ENCODE measurements around the gene RNF208.

Gene RNF208

DNA sequence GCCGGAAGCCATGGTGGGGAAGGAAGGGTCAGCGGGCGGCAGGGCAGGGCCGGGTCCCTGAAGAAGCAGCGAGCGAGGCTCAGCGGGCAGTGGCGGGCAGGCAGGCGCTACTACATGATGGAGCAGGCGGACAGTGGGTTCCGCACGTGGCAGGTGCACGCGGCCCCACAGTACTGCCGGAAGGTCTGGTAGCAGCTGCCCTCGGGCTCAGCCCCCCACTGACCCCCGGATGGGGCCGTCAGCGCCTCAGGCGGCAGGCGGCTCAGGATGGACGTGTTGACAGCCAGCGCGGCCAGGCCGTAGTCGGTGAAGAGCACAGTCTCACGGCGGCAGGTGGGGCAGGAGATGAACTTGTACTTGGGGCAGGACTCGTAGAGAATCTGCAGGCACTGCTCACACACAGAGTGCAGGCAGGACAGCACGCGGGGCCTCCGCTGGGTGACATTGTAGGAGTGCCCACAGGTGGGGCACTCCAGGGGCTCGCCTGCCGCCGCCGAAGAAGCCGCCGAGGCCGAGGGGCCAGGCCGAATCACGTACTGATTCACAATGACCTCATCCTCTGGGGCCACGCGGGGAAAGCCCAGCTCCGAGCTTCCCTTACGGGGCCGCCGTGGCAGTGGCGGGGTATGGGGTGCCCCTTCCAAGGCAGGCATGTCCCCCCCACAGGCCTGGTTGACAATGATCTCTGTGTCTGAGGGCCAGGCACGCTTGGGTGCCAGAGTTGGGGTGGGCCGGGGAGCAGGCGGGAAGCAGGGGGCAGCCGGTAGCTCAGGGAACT, 1.5 kb downstream of the RNF208 start:
- H3K9me3 ChIP-seq (ENCODE audit: low read length): no peaks in the 10 kb centered on the region
- no peak overlapping the region for H3K9ac ChIP-seq (ENCODE audit: low read length)
- H3K36me3 ChIP-seq (ENCODE audit: insufficient read depth, low read length): no peaks in the 10 kb centered on the region
- no peak overlapping the region for H3K4me3 ChIP-seq (ENCODE audit: low read depth in 1 of 2, low read length in 2 of 2)
- H3K27ac ChIP-seq (ENCODE audit: low read depth, low read length): no peak overlapping the region
- H3K4me1 ChIP-seq (ENCODE audit: insufficient read depth, low read length): peaks cover 5% of the 10 kb centered on the region
- H3K27me3 ChIP-seq (ENCODE audit: control insufficient read depth in 1 of 2, insufficient read depth in 2 of 2, low read length in 2 of 2): no peaks in the 10 kb centered on the region

DNA sequence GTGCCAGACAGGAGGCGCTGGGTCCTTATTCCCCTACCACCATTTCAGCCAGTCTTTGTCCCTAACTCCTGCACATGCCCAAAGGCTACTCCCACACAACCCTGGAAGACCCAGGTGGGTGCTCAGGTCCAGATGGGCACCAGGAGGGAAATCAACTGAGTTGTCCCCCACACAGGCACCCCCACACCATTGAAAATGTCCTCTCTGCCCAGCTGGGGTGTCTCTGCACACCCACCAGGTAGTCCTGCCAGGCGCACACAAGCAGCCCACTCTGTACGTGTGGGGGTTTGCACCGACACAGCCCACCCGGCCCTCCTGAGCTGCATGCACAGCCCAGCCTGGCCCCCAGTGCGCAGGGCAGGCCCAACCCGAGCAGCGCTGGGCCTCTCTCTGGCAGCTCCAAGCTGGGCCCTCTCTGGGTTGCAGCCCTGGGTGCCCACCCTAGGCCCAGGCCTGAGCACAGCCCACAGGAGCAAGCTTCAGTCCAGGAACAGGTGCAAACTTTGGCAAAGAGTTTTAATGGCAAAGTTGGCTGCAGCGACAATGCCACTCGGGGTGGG, 2.2 kb downstream of the RNF208 start:
- Histone ChIP-seq H3K27ac (ENCODE audit: low read depth, low read length) (no peak overlapping the region), H3K9me3 (ENCODE audit: low read length) (no peaks in the 10 kb centered on the region), H3K27me3 (ENCODE audit: control insufficient read depth in 1 of 2, insufficient read depth in 2 of 2, low read length in 2 of 2) (no peaks in the 10 kb centered on the region), H3K4me3 (ENCODE audit: low read depth in 1 of 2, low read length in 2 of 2) (no peak overlapping the region), H3K9ac (ENCODE audit: low read length) (no peak overlapping the region), H3K4me1 (ENCODE audit: insufficient read depth, low read length) (peaks cover 5% of the 10 kb centered on the region), H3K36me3 (ENCODE audit: insufficient read depth, low read length) (no peaks in the 10 kb centered on the region)

DNA sequence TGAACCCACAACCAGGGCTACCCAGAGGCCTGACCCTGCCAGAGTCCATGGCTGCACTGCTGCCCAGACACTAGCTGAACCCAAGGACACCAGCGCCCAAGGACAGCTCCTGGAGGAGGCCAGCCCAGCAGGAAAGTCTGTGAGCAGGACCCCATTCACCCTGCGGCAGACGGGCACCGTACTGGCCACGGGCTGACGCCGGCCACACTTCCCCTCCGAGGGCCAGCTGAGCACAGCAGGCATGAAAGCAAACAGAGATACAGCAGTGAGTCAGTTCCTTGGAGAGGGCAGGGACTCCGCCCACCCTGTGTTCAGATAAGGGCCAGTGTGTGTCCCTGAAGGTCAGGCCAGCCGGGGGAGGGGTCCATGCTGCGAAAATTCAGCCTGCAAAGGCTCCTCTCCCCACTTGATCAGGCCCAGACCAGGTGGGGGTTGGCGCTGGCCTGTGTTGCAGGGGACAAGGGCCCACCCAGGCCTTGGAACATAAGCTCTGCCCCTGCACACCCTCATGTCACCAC, 3.2 kb downstream of the RNF208 start:
- Histone ChIP-seq H3K9ac (ENCODE audit: low read length) (no peak overlapping the region), H3K4me1 (ENCODE audit: insufficient read depth, low read length) (peaks cover under 1% of the 10 kb centered on the region), H3K36me3 (ENCODE audit: insufficient read depth, low read length) (no peaks in the 10 kb centered on the region), H3K27me3 (ENCODE audit: control insufficient read depth in 1 of 2, insufficient read depth in 2 of 2, low read length in 2 of 2) (no peaks in the 10 kb centered on the region), H3K9me3 (ENCODE audit: low read length) (no peaks in the 10 kb centered on the region), H3K4me3 (ENCODE audit: low read depth in 1 of 2, low read length in 2 of 2) (no peak overlapping the region), H3K27ac (ENCODE audit: low read depth, low read length) (no peak overlapping the region)

DNA sequence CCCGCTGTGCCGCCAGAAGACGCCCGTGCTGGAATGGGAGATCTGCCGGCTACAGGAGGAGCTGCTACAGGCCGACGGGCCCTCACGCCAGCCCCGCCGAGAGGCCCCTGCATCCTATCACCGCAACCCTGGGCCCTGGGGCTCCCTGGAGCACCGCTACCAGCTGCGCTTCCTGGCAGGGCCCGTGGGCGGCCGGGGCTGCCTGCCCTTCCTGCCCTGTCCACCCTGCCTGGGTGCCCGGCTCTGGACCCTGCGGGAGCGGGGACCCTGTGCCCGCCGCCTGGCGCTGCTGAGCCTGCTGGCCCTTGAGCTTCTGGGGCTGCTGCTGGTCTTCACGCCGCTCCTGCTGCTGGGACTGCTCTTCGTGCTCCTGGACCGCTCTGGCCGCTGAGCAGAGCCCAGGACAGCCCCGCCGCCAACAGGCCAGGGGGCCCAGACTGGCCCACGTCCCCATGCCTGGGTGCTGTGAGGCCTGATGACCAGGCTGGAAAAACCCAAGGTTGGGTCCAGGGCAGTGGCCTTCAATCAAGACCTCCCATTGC, 3.8 kb downstream of the RNF208 start:
- H3K27me3 ChIP-seq (ENCODE audit: control insufficient read depth in 1 of 2, insufficient read depth in 2 of 2, low read length in 2 of 2): no peaks in the 10 kb centered on the region
- H3K9ac ChIP-seq (ENCODE audit: low read length): no peak overlapping the region
- no peaks in the 10 kb centered on the region for H3K36me3 ChIP-seq (ENCODE audit: insufficient read depth, low read length)
- no peaks in the 10 kb centered on the region for H3K4me1 ChIP-seq (ENCODE audit: insufficient read depth, low read length)
- H3K9me3 ChIP-seq (ENCODE audit: low read length): no peaks in the 10 kb centered on the region
- no peak overlapping the region for H3K27ac ChIP-seq (ENCODE audit: low read depth, low read length)
- H3K4me3 ChIP-seq (ENCODE audit: low read depth in 1 of 2, low read length in 2 of 2): no peak overlapping the region

DNA sequence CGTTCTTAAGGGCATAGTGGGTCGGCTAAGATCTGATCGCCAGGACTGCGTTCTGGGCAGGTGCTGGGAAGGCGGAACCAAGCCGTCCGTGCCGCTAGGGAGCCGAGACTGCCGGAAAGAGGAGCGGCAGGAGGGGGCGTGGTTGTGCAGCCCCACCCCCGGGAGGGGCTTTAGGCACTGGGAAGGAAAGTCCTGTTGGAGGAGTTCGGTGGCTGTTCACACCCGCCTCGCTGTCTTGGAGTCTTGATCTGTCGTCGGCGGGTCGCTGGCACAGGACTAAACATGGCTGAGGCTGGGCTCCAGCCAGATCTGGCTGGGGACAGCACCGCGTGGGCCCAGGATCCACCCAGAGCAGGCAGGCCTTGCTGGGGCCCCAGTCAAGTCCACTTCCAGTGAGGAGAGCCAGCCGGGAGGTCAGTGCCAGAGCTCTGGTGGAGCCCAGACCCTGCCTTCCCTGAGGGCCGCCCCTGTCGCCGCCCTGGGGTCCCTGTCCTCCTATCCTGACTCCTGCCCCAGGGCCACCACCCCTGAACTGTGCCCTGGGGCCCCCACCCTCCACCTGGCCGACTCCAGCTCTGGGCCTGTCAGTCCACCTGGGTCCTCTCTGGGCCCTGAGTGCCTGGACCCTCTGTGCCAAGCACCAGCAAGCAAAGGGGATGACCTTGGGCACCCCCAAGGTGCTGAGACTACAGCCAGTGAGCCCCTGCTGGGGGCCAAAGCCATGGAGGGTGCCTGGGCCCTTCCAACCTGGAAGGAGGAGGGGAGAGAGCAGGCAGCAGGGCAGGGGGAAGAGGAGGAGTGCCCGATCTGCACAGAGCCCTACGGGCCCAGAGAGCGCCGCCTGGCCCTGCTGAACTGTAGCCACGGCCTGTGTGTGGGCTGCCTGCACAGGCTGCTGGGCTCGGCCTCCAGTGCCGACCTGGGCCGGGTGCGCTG, 4.5 kb downstream of the RNF208 start:
- no peak overlapping the region for H3K4me3 ChIP-seq (ENCODE audit: low read depth in 1 of 2, low read length in 2 of 2)
- no peak overlapping the region for H3K9ac ChIP-seq (ENCODE audit: low read length)
- H3K9me3 ChIP-seq (ENCODE audit: low read length): no peaks in the 10 kb centered on the region
- no peaks in the 10 kb centered on the region for H3K36me3 ChIP-seq (ENCODE audit: insufficient read depth, low read length)
- no peaks in the 10 kb centered on the region for H3K4me1 ChIP-seq (ENCODE audit: insufficient read depth, low read length)
- H3K27me3 ChIP-seq (ENCODE audit: control insufficient read depth in 1 of 2, insufficient read depth in 2 of 2, low read length in 2 of 2): no peaks in the 10 kb centered on the region
- no peak overlapping the region for H3K27ac ChIP-seq (ENCODE audit: low read depth, low read length)

DNA sequence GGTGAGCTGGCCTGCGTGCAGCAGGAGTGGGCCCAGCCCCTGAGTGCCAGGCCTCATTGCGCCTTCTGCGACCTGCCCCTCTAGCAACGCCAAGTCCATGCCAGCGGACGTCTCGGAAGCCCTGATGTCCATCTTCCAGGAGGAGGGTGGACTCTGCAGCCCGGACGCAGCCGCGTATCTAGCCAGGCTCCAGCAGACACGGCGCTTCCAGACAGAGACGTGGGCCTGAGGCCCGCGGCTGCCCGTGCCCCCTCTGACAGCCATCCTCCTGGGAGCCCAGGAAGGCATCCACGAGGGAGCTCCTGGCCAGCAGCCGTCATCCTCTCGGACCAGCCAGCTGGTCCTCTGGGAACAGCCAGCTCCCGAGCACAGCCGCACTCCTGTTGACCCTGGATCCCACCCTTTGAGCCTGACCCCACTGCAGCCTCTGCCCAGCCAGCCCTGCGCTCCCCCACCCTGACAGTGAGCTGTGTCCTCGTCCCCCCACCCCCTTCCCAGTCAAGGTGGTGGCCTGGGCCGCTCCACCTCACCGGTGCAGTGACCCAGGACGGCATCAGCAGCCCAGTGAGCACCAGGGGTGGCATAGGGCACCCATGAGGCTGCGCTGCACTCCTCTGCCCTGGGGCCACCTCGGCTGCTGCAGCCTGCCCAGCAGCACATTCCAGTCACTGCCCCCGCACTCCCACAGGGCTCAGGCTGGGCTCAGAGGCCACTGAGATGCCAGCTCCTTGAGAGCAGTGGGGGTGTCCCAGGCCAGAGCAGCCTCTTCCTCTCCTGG, 5.7 kb downstream of the RNF208 start:
- no peaks in the 10 kb centered on the region for H3K4me1 ChIP-seq (ENCODE audit: insufficient read depth, low read length)
- no peaks in the 10 kb centered on the region for H3K27me3 ChIP-seq (ENCODE audit: control insufficient read depth in 1 of 2, insufficient read depth in 2 of 2, low read length in 2 of 2)
- no peak overlapping the region for H3K27ac ChIP-seq (ENCODE audit: low read depth, low read length)
- H3K9me3 ChIP-seq (ENCODE audit: low read length): no peaks in the 10 kb centered on the region
- H3K9ac ChIP-seq (ENCODE audit: low read length): no peak overlapping the region
- no peak overlapping the region for H3K4me3 ChIP-seq (ENCODE audit: low read depth in 1 of 2, low read length in 2 of 2)
- H3K36me3 ChIP-seq (ENCODE audit: insufficient read depth, low read length): no peaks in the 10 kb centered on the region

DNA sequence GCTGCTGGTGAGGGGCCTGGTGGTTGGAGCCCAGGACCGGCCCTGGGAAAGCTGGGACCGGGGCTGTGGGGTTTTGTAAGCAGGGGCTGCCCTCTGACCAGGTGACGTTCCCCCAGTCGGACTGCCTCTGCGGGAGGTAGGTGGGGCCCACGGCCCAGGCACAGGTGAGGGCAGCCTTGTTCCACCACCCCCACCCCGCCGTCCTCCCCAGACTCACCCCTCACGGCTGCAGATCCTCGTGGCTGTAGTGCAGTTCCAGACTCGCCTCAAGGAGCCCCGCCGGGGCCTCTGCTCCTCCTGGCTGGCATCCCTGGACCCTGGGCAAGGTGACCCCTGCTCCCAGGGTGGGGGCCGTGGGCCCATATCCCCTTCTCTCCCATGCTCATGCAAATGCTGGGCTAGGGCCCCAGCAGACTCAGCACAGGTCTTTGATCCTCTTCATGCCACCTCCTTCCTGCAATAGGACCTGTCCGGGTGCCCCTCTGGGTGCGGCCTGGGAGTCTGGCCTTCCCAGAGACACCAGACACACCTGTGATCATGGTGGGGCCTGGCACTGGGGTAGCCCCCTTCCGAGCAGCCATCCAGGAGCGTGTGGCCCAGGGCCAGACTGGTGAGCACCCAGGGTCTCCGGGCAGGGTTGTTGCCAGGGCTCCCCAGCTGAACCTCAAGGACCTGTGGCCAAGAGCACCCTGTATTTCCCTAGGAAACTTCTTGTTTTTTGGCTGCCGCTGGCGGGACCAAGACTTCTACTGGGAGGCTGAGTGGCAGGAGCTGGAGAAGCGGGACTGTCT, 6.6 kb downstream of the RNF208 start:
- H3K27me3 ChIP-seq (ENCODE audit: control insufficient read depth in 1 of 2, insufficient read depth in 2 of 2, low read length in 2 of 2): no peaks in the 10 kb centered on the region
- H3K4me3 ChIP-seq (ENCODE audit: low read depth in 1 of 2, low read length in 2 of 2): no peak overlapping the region
- H3K27ac ChIP-seq (ENCODE audit: low read depth, low read length): no peak overlapping the region
- H3K9me3 ChIP-seq (ENCODE audit: low read length): no peaks in the 10 kb centered on the region
- H3K4me1 ChIP-seq (ENCODE audit: insufficient read depth, low read length): no peaks in the 10 kb centered on the region
- H3K36me3 ChIP-seq (ENCODE audit: insufficient read depth, low read length): no peaks in the 10 kb centered on the region
- no peak overlapping the region for H3K9ac ChIP-seq (ENCODE audit: low read length)

DNA sequence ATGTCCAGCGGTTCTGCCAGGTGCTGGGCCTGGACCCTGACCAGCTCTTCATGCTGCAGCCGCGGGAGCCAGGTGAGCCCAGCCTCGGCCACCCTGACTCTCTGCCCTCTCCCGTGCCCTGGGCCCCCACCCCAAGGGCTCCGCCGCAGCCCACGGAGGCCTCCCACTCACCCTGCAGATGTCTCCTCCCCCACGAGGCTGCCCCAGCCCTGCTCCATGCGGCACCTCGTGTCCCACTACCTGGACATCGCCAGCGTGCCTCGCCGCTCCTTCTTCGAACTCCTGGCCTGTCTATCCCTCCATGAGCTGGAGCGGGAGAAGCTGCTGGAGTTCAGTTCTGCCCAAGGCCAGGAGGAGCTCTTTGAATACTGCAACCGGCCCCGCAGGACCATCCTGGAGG, 7.4 kb downstream of the RNF208 start:
- H3K27me3 ChIP-seq (ENCODE audit: control insufficient read depth in 1 of 2, insufficient read depth in 2 of 2, low read length in 2 of 2): no peaks in the 10 kb centered on the region
- no peaks in the 10 kb centered on the region for H3K36me3 ChIP-seq (ENCODE audit: insufficient read depth, low read length)
- H3K27ac ChIP-seq (ENCODE audit: low read depth, low read length): no peak overlapping the region
- H3K9ac ChIP-seq (ENCODE audit: low read length): no peak overlapping the region
- no peak overlapping the region for H3K4me3 ChIP-seq (ENCODE audit: low read depth in 1 of 2, low read length in 2 of 2)
- no peaks in the 10 kb centered on the region for H3K4me1 ChIP-seq (ENCODE audit: insufficient read depth, low read length)
- no peaks in the 10 kb centered on the region for H3K9me3 ChIP-seq (ENCODE audit: low read length)

DNA sequence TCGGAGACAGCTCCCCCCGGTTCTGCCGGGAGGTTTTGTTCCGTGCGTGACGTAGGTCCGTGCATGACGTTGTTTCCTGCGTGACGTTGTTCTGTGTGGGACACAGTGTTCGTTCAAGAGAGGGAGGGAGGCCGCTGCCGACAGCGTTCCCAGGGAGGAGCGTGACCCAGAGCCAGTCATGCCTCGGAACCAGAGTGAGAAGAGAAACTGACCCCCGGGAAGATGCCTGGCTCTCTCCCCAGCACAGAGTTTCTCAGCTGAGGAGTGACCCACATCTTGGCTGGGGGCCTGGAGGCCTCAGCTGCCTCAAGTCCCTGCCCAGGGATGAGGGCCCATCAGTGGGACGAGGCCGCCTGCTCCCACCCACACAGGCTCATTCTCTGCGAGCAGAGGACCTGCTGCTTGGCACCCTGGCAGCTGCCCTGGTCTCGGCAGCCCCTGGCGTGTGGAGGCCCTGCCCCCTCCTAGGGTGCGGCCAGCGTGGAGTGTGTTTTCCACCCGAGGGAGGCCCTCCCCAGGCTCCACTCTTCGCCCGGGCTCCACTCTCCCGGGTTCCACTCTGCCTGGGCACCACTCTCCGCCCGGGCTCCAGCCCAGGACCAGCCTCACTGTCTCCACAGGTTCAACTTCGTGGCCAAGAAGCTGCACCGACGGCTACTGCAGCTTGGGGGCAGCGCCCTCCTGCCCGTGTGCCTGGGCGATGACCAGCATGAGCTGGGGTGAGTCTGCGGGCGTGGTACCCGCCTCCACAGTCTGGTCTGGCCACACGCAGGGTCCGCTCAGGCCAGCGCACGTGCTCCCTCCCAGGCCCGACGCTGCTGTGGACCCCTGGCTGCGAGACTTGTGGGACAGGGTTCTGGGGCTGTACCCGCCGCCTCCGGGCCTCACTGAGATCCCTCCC, 8.6 kb downstream of the RNF208 start:
- no peak overlapping the region for H3K9ac ChIP-seq (ENCODE audit: low read length)
- H3K27ac ChIP-seq (ENCODE audit: low read depth, low read length): no peak overlapping the region
- no peaks in the 10 kb centered on the region for H3K27me3 ChIP-seq (ENCODE audit: control insufficient read depth in 1 of 2, insufficient read depth in 2 of 2, low read length in 2 of 2)

More for the DNA sequence above, 8.6 kb downstream of the RNF208 start:
- Histone ChIP-seq H3K4me1 (ENCODE audit: insufficient read depth, low read length) (no peaks in the 10 kb centered on the region), H3K4me3 (ENCODE audit: low read depth in 1 of 2, low read length in 2 of 2) (no peak overlapping the region), H3K9me3 (ENCODE audit: low read length) (no peaks in the 10 kb centered on the region), H3K36me3 (ENCODE audit: insufficient read depth, low read length) (no peaks in the 10 kb centered on the region)

All from muscle layer of colon (tissue), 2 donors.